SK-N-DZ (cell line): ENCODE results near the gene LSS.

ENCODE experiments used
- DNase-seq: peaks from one replicate; pipeline ENCODE4 v3.0.0-alpha.2; 2015; ENCODE audit warnings: low spot score

LSS gene

GRCh38 chr21:46219591-46220239 lies 8.9 kb downstream of the LSS start:
- DNase-seq, result no peak

- DNase-seq, result no peak
Measured at GRCh38 chr21:46218906-46219590, 9.5 kb downstream of the LSS start.

GRCh38 chr21:46217511-46218196 lies 10.9 kb downstream of the LSS start:
- no peak for DNase-seq

GRCh38 chr21:46216132-46216747 lies 12.3 kb downstream of the LSS start:
- no peak for DNase-seq

- no peak for DNase-seq
Measured at GRCh38 chr21:46215436-46216131, 13.0 kb downstream of the LSS start.

- no peak for DNase-seq
Measured at GRCh38 chr21:46214478-46215340, 13.9 kb downstream of the LSS start.

- no peak for DNase-seq
Measured at GRCh38 chr21:46213620-46214286, 14.8 kb downstream of the LSS start.

- no peak for DNase-seq
Measured at GRCh38 chr21:46212721-46213484, 15.7 kb downstream of the LSS start.

- no peak for DNase-seq
Measured at GRCh38 chr21:46211786-46212720, 16.5 kb downstream of the LSS start.

GRCh38 chr21:46211376-46211775 lies 17.2 kb downstream of the LSS start:
- no peak for DNase-seq

- DNase-seq, result no peak
Measured at GRCh38 chr21:46210378-46211136, 18.0 kb downstream of the LSS start.

GRCh38 chr21:46208761-46209721 lies 19.5 kb downstream of the LSS start:
- no peak for DNase-seq

GRCh38 chr21:46207920-46208591 lies 20.5 kb downstream of the LSS start:
- DNase-seq, result no peak

GRCh38 chr21:46207006-46207919 lies 21.3 kb downstream of the LSS start:
- DNase-seq, result no peak
